Fibroblast of lung (primary cell): ENCODE results near the gene ZBTB9. TPM values are rescaled to one million over a fixed set of nuclear protein-coding genes. Genes with fewer than 3 reads are reported as not detected.
A peak's percentile ranks its signal among the peaks of the same experiment; 100 is the strongest.

Experiments
- DNase-seq, 2 donors: peaks; one replicate each; pipeline versions ENCODE4 v3.0.0 to v3.0.0-alpha.2; 2010; ENCODE audit warnings: low read depth in 2 of 2
- H2AFZ ChIP-seq: 2 replicates; pipeline ENCODE4 v1.5.1; 2012; ENCODE audit warnings: low read length, control low read depth, inconsistent platforms
- H3K27ac ChIP-seq: 2 replicates; pipeline ENCODE4 v1.5.1; 2011; ENCODE audit warnings: low read length, control low read depth; ENCODE audit not compliant: insufficient read depth
- H3K27me3 ChIP-seq: 2 replicates; pipeline ENCODE4 v1.5.1; 2011; ENCODE audit warnings: mild to moderate bottlenecking, low read length; ENCODE audit not compliant: control insufficient read depth, insufficient read depth
- H3K36me3 ChIP-seq: 2 replicates; pipeline ENCODE4 v1.5.1; 2011; ENCODE audit warnings: low read length; ENCODE audit not compliant: control insufficient read depth, insufficient read depth
- H3K4me1 ChIP-seq: 2 replicates; pipeline ENCODE4 v1.5.1; 2011; ENCODE audit warnings: low read length; ENCODE audit not compliant: control insufficient read depth, insufficient read depth; ENCODE audit errors: extremely low read depth
- H3K4me2 ChIP-seq: 2 replicates; pipeline ENCODE4 v1.5.1; 2011; ENCODE audit warnings: low read length, control low read depth; ENCODE audit not compliant: insufficient read depth; ENCODE audit errors: extremely low read depth
- H3K4me3 ChIP-seq, 4 experiments: fragments of 200-600 bp in 1 of 4; sonication (generic) in 1 of 4; replicated peaks in 1 of 4; 2 replicates each; pipeline ENCODE4 v1.5.1; 2011 to 2016; ENCODE audit warnings: low read length in 4 of 4, low read depth in 3 of 4, mild to moderate bottlenecking in 3 of 4, control low read depth in 2 of 4, inconsistent platforms in 1 of 4, mixed read lengths in 1 of 4; ENCODE audit not compliant: insufficient read depth in 1 of 4; ENCODE audit errors: control extremely low read depth in 1 of 4
- H3K79me2 ChIP-seq: 2 replicates; pipeline ENCODE4 v1.5.1; 2012; ENCODE audit warnings: mild to moderate bottlenecking, low read length, inconsistent platforms; ENCODE audit not compliant: control insufficient read depth, insufficient read depth
- H3K9ac ChIP-seq: 2 replicates; pipeline ENCODE4 v1.5.1; 2011; ENCODE audit warnings: mild to moderate bottlenecking, low read length, control low read depth; ENCODE audit not compliant: insufficient read depth
- H3K9me3 ChIP-seq: 2 replicates; pipeline ENCODE4 v1.5.1; 2012; ENCODE audit warnings: low read depth, low read length; ENCODE audit not compliant: control insufficient read depth, insufficient read depth
- H4K20me1 ChIP-seq: 2 replicates; pipeline ENCODE4 v1.5.1; 2011; ENCODE audit warnings: low read length; ENCODE audit not compliant: control insufficient read depth, insufficient read depth; ENCODE audit errors: extremely low read depth
- EZH2 ChIP-seq: IDR thresholded peaks from 2 replicates; pipeline ENCODE4 v1.5.1; 2012; ENCODE audit warnings: low read length, control low read depth, mild to moderate bottlenecking; ENCODE audit errors: missing control alignments
- polyA plus RNA-seq, 2 donors: library from polyadenylated mRNA; depleted of rRNA in 1 of 2; stranded (reverse) in 1 of 2; unstranded in 1 of 2; fragments of >200 nt; gene quantifications; 2 replicates each; pipeline ENCODE4 v1.2.1, GENCODE V29; 2011 to 2012; ENCODE audit warnings: missing spikeins in 1 of 2
- total RNA-seq: library from RNA; depleted of rRNA; stranded (reverse); fragments of >200 nt; gene quantifications from 2 replicates; pipeline ENCODE4 v1.2.1, GENCODE V29; 2014
- TF ChIP-seq, protein P1 (sequence below), 2 donors: IDR thresholded peaks in 1 of 2; conservative IDR thresholded peaks in 1 of 2; 1 replicate in 1 of 2; 2 replicates in 1 of 2; pipeline ENCODE4 v1.5.1; 2011 to 2012; ENCODE audit warnings: low read length in 2 of 2, control low read depth in 1 of 2, inconsistent platforms in 1 of 2, low read depth in 1 of 2, mild to moderate bottlenecking in 1 of 2

The ZBTB9 gene
- total and polyA plus RNA-seq, 2 donors (not counting 1 experiment from before 2014, with no cell fraction given): 4.1 to 5.2 TPM

DNA sequence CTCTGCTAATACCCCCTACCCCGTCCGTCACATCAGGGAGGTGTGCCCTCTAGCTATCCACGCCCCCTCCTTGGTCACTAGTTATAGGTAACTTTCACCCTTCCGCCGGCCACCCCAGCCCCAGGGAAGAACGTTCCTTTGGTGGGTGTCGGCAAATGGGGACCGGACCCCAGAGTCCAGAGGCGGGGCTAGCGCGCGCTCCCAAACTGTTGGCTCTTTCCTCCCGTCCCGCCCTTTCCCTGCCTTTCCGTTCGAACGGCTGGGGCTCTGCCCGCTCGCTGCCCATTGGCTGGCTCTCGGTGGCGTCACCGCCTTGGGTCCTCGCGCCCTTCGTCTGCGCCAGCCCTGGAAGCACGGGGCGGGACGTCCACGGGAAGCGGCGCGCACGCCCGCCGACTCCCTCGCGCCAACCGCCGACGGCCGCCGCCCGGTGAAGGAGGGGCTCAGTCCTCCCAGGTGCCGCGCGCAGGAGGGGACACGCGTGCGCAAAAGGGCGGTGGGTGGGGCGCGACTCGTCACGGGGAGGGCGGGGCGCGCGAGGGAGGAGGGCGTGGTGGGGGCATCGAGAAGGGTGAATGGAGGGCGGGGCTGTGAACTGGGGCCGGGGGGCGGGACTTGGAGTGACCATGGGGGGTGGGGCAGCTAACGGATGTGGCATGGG is 44.2 kb upstream of the ZBTB9 start:
- peaks cover 32% of the 10 kb centered on the region for H3K79me2 ChIP-seq
- TF ChIP-seq, protein P1, sequence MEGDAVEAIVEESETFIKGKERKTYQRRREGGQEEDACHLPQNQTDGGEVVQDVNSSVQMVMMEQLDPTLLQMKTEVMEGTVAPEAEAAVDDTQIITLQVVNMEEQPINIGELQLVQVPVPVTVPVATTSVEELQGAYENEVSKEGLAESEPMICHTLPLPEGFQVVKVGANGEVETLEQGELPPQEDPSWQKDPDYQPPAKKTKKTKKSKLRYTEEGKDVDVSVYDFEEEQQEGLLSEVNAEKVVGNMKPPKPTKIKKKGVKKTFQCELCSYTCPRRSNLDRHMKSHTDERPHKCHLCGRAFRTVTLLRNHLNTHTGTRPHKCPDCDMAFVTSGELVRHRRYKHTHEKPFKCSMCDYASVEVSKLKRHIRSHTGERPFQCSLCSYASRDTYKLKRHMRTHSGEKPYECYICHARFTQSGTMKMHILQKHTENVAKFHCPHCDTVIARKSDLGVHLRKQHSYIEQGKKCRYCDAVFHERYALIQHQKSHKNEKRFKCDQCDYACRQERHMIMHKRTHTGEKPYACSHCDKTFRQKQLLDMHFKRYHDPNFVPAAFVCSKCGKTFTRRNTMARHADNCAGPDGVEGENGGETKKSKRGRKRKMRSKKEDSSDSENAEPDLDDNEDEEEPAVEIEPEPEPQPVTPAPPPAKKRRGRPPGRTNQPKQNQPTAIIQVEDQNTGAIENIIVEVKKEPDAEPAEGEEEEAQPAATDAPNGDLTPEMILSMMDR (conservative IDR thresholded peaks at IDR 0.05 in 1 of 2, IDR thresholded peaks at IDR 0.05 in 1 of 2; ENCODE audit: low read depth in 1 of 2, low read length in 2 of 2): no peak
- no peak for TF ChIP-seq EZH2

DNA sequence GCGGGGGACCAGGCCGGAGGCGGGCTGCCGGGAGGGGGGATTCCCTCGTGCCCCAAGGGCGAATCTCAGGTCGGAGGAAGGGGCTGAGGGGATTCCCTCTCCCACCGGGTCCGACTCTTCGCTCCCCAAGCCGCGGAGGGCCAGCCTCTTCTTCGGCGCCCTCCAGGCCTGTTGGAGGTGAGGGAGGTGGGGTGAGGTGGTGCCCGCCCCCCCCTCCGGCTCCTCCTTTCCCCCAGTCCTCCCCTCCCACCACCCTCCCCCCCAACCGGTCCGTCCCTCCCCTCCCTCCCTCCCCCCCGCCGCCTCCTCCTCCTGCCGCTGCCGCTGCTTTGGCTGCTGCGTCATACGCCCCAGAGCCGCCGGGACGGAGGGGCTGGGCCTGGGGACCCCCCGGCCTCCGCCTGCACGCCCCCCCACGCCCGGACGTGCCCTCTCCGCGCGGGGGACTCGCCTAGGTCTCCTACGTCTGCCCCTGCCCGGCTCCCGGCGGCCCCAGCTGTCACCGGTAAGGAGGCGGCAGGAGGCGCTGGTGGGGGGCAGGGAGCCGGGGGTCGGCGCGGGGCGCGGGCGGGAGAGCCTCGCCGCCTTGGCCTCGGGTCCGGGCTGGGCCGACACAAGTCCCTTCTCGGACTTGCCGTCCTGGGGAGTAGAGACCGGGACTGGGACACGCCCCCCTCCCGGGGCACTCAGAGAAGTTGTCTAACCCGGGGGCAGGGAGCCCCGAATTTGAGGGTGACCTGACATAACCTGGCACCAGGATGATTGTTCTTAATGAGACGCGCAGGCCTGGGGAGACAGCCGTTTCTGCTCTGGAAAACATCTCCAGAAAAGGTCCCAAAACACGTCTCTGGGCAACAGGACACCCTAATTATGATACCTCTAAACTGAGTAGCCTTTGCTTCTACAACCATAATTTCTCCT is 43.4 kb upstream of the ZBTB9 start, which contains the start of gene PHF1:
Gene PHF1, plus strand, starts transcription at position 304 of the 921 bp plus-strand sequence. CDS start 1,250 bp downstream, outside the sequence.
- no peak for TF ChIP-seq EZH2
- H2AFZ ChIP-seq: peak within 1 kb of the TSS; percentile 70
- peak within 1 kb of the TSS; percentile 65 to 79 (median 77) for H3K4me3 ChIP-seq
- H4K20me1 ChIP-seq: no peaks in the 10 kb centered on the region
- H3K9me3 ChIP-seq: no peaks in the 10 kb centered on the region
- peaks cover 16% of the 10 kb centered on the region for H3K4me1 ChIP-seq
- peaks cover 40% of the 10 kb centered on the region for H3K79me2 ChIP-seq
- H3K27me3 ChIP-seq: no peaks in the 10 kb centered on the region
- H3K9ac ChIP-seq: peak within 1 kb of the TSS; percentile 80
- H3K4me2 ChIP-seq: peak within 1 kb of the TSS; percentile 86
- peak; percentile 83 to 85 for DNase-seq
- H3K27ac ChIP-seq: peak within 1 kb of the TSS; percentile 85
- H3K36me3 ChIP-seq: peaks cover 15% of the 10 kb centered on the region

More for the DNA sequence above, 44.2 kb upstream of the ZBTB9 start:
- peak overlapping the region; percentile 85 for H3K27ac ChIP-seq
- peak; percentile 97 for DNase-seq
- H3K9me3 ChIP-seq: no peaks in the 10 kb centered on the region
- H3K4me1 ChIP-seq: peaks cover 9% of the 10 kb centered on the region
- peak overlapping the region; percentile 70 for H2AFZ ChIP-seq
- H3K9ac ChIP-seq: peak overlapping the region; percentile 80
- peak overlapping the region; percentile 82 for H3K4me2 ChIP-seq
- H3K36me3 ChIP-seq: peaks cover 15% of the 10 kb centered on the region
- H4K20me1 ChIP-seq: no peaks in the 10 kb centered on the region
- no peaks in the 10 kb centered on the region for H3K27me3 ChIP-seq
- H3K4me3 ChIP-seq: peak overlapping the region; percentile 37 to 78 (median 57)

DNA sequence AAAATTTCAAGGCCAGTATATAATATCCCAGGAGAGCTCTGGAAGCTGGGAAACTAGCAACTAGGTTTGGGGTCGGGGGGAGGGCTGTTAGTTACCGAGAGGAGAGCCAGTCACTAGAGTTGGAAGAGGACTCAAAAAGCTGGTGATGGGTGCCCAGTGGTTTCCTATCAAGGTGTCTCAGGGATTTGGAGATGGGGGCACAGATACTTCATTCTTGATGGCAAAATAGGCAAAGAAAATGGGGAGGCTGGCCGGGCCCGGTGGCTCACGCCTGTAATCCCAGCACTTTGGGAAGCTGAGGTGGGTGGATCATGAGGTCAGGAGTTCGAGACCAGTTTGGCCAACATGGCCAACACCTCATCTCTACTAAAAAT is 42.8 kb upstream of the ZBTB9 start:
- peaks cover 46% of the 10 kb centered on the region for H3K79me2 ChIP-seq
- peak overlapping the region; percentile 80 for H3K9ac ChIP-seq
- H3K27ac ChIP-seq: peak overlapping the region; percentile 80
- H3K36me3 ChIP-seq: peaks cover 9% of the 10 kb centered on the region
- no peaks in the 10 kb centered on the region for H3K9me3 ChIP-seq
- peak overlapping the region; percentile 65 to 79 (median 77) for H3K4me3 ChIP-seq
- H4K20me1 ChIP-seq: no peaks in the 10 kb centered on the region
- H3K27me3 ChIP-seq: no peaks in the 10 kb centered on the region
- TF ChIP-seq, protein P1 (conservative IDR thresholded peaks at IDR 0.05 in 1 of 2, IDR thresholded peaks at IDR 0.05 in 1 of 2; ENCODE audit: low read depth in 1 of 2, low read length in 2 of 2): no peak
- no peak for TF ChIP-seq EZH2
- peak overlapping the region; percentile 86 for H3K4me2 ChIP-seq
- H3K4me1 ChIP-seq: peaks cover 17% of the 10 kb centered on the region
- H2AFZ ChIP-seq: no peak overlapping the region
- DNase-seq: no peak
